Activated T-helper 1 cell treated with anti-CD3 and anti-CD28 coated beads, Interleukin-2, amount 50 U/mL, for 16 hours (primary cell): ENCODE measurements around the gene HNRNPR.
"Not testable (repeated sequence)": the region's sequence is repeated elsewhere in the genome, so short reads cannot be mapped to it uniquely, and the experiment has no call there.

Source experiments
- DNase-seq, 2 donors: peaks; one replicate each; pipeline ENCODE4 v3.0.0-alpha.2; 2020; ENCODE audit warnings: low read depth in 1 of 2, low spot score in 1 of 2

The HNRNPR gene

GRCh38 chr1:23331713-23332112, 12.4 kb downstream of the HNRNPR start:
- no peak for DNase-seq

GRCh38 chr1:23330846-23331245, 13.2 kb downstream of the HNRNPR start:
- DNase-seq = no peak

- DNase-seq = no peak
Measured at GRCh38 chr1:23325393-23325792, 18.7 kb downstream of the HNRNPR start.

GRCh38 chr1:23322770-23323169, 21.3 kb downstream of the HNRNPR start:
- no peak for DNase-seq

- DNase-seq = not testable (repeated sequence)
Measured at GRCh38 chr1:23310280-23310679, 33.8 kb downstream of the HNRNPR start.

GRCh38 chr1:23304140-23304620, 39.9 kb downstream of the HNRNPR start:
- no peak for DNase-seq

GRCh38 chr1:23303524-23303923, 40.6 kb downstream of the HNRNPR start:
- no peak for DNase-seq

GRCh38 chr1:23296931-23297330, 47.2 kb downstream of the HNRNPR start:
- DNase-seq = no peak

GRCh38 chr1:23291706-23292105, 52.4 kb downstream of the HNRNPR start:
- DNase-seq = no peak

- DNase-seq = no peak
Measured at GRCh38 chr1:23290836-23291565, 53.1 kb downstream of the HNRNPR start.

GRCh38 chr1:23288671-23289070, 55.4 kb downstream of the HNRNPR start:
- DNase-seq = no peak

- DNase-seq = no peak
Measured at GRCh38 chr1:23288201-23288600, 55.9 kb downstream of the HNRNPR start.

- no peak for DNase-seq
Measured at GRCh38 chr1:23286401-23286800, 57.7 kb downstream of the HNRNPR start.

- DNase-seq = no peak
Measured at GRCh38 chr1:23283667-23284602, 60.1 kb downstream of the HNRNPR start.

GRCh38 chr1:23282957-23283356, 61.1 kb downstream of the HNRNPR start:
- DNase-seq = no peak

- no peak for DNase-seq
Measured at GRCh38 chr1:23278717-23279116, 65.4 kb downstream of the HNRNPR start.

GRCh38 chr1:23276531-23276930, 67.6 kb downstream of the HNRNPR start:
- no peak for DNase-seq

GRCh38 chr1:23274134-23274505, 70.0 kb downstream of the HNRNPR start:
- DNase-seq = no peak

GRCh38 chr1:23273450-23274133, 70.5 kb downstream of the HNRNPR start:
- DNase-seq = no peak

GRCh38 chr1:23263380-23263887, 80.7 kb downstream of the HNRNPR start:
- DNase-seq = no peak

- not testable (repeated sequence) for DNase-seq
Measured at GRCh38 chr1:23258082-23258481, 86.0 kb downstream of the HNRNPR start.
